ENCODE data around the gene GRAMD2B. TPM values are rescaled to one million over a fixed set of nuclear protein-coding genes. Genes with fewer than 3 reads are reported as not detected.

GRAMD2B gene
- total and polyA plus RNA-seq, 3 donors from 2014 or later = 10.8 to 35.0 (median 23.5) TPM

DNA sequence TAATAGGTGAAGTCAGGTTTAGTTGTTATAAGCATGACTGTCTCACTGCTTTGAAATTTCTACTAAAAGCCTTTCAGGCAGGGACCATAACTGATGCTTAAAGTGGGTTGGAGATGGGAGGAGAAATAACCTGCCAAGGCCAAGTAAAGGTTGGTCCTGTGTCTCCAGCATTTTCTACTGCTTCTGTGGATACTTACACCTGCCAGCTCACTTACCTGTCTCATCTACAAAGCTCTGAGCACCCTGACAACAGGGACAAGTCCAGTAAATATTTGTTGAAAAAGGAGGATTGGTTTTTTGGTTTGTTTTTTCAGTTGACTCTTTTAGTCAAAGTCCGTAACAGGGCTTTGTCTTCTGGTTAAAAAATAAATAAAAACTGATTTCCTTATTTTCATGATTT is 38.6 kb downstream of the GRAMD2B start:
- H3K4me1 ChIP-seq = peaks cover 17% of the 10 kb centered on the region

GRCh38 chr5:126462239-126463014 is 39.2 kb downstream of the GRAMD2B start:
- TF ChIP-seq CTCF (IDR thresholded peaks at IDR 0.05) = no peak
- no peak for TF ChIP-seq POLR2A (IDR thresholded peaks at IDR 0.05)
- Histone ChIP-seq H3K4me3 (no peak overlapping the region), H3K27ac (peak overlapping the region; percentile 71 to 77), H3K9me3 (no peaks in the 10 kb centered on the region), H3K36me3 (ENCODE audit: low read depth, missing control alignments) (no peaks in the 10 kb centered on the region), H3K27me3 (no peaks in the 10 kb centered on the region), H3K4me1 (peaks cover 17% of the 10 kb centered on the region)
- 27 to 35% methylated on average over 8 of the region's 8 CpGs for WGBS, 2 donors
- intact Hi-C loops (cut with DNase I; ENCODE audit: low total_unique reads) = no loop called here
- DNase-seq = peak; percentile 89

More for the DNA sequence above, 38.6 kb downstream of the GRAMD2B start:
- Histone ChIP-seq H3K4me3 (no peak overlapping the region), H3K27ac (peak overlapping the region; percentile 71 to 77), H3K36me3 (ENCODE audit: low read depth, missing control alignments) (no peaks in the 10 kb centered on the region), H3K9me3 (no peaks in the 10 kb centered on the region), H3K27me3 (no peaks in the 10 kb centered on the region)
- no peak for TF ChIP-seq CTCF (IDR thresholded peaks at IDR 0.05)
- TF ChIP-seq POLR2A (IDR thresholded peaks at IDR 0.05) = no peak
- intact Hi-C loops (cut with DNase I; ENCODE audit: low total_unique reads) = no loop called here
- WGBS, 2 donors = 24 to 42% methylated on average over 1 of the region's 1 CpG
- DNase-seq = no peak

DNA sequence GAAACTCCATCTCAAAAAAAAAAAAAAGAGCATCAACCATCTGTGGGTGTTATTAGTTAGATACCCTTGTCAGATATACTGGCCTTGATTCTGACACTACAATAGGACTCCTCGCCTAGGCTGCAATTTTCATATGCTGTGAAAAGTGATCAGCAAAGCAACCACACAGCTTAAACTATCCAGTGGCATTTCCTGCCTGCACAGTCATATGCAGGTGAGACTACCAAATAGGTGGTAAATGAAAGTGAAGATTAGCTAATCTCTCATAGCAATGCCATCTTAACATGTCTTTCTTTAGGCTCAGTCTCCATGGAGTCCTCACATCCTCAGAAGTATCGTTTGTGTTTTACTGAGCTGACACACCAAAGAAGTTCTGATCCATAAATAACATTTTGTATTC is 40.8 kb downstream of the GRAMD2B start:
- WGBS, 2 donors = 79 to 90% methylated on average over 2 of the region's 2 CpGs
- DNase-seq = no peak
- Histone ChIP-seq H3K27me3 (no peaks in the 10 kb centered on the region), H3K4me1 (peaks cover 17% of the 10 kb centered on the region), H3K27ac (no peak overlapping the region), H3K36me3 (ENCODE audit: low read depth, missing control alignments) (no peaks in the 10 kb centered on the region), H3K4me3 (no peak overlapping the region), H3K9me3 (no peaks in the 10 kb centered on the region)
- TF ChIP-seq POLR2A (IDR thresholded peaks at IDR 0.05) (no peak), CTCF (IDR thresholded peaks at IDR 0.05) (no peak)
- intact Hi-C loops (cut with DNase I; ENCODE audit: low total_unique reads) = no loop called here

GRCh38 chr5:126464959-126465358 is 41.8 kb downstream of the GRAMD2B start:
- Histone ChIP-seq H3K9me3 (no peaks in the 10 kb centered on the region), H3K36me3 (ENCODE audit: low read depth, missing control alignments) (no peaks in the 10 kb centered on the region), H3K4me3 (no peak overlapping the region), H3K4me1 (peaks cover 17% of the 10 kb centered on the region), H3K27me3 (no peaks in the 10 kb centered on the region), H3K27ac (no peak overlapping the region)
- TF ChIP-seq POLR2A (IDR thresholded peaks at IDR 0.05) = no peak
- no peak for TF ChIP-seq CTCF (IDR thresholded peaks at IDR 0.05)
- intact Hi-C loops (cut with DNase I; ENCODE audit: low total_unique reads) = no loop called here
- no peak for DNase-seq
- 93 to 94% methylated on average over 7 of the region's 7 CpGs for WGBS, 2 donors

- H3K4me1 ChIP-seq = peaks cover 2% of the 10 kb centered on the region
- whole genome bisulfite sequencing, 2 donors = 79 to 91% methylated on average over 3 of the region's 3 CpGs
- H3K36me3 ChIP-seq (ENCODE audit: low read depth, missing control alignments) = no peaks in the 10 kb centered on the region
- H3K4me3 ChIP-seq = no peak overlapping the region
- intact Hi-C loops (cut with DNase I; ENCODE audit: low total_unique reads) = no loop called here
- TF ChIP-seq POLR2A (IDR thresholded peaks at IDR 0.05) (no peak), CTCF (IDR thresholded peaks at IDR 0.05) (no peak)
- H3K9me3 ChIP-seq = no peaks in the 10 kb centered on the region
- DNase-seq = no peak
- H3K27me3 ChIP-seq = no peaks in the 10 kb centered on the region
- peak overlapping the region in 1 of 2 donors; percentile 38 for H3K27ac ChIP-seq
Measured at GRCh38 chr5:126468091-126468490, 44.9 kb downstream of the GRAMD2B start.
